SU-DHL-6 (cell line): ENCODE results near the gene OTUD1.

Experiments used
- H2AFZ ChIP-seq: fragments of 200-600 bp; sonication (generic); 2 replicates; pipeline ENCODE4 v1.6.1; 2014; ENCODE audit warnings: low read depth, mild to moderate bottlenecking, moderate library complexity, mixed read lengths, antibody characterized with exemption, low read length; ENCODE audit not compliant: severe bottlenecking
- H3F3A ChIP-seq: fragments of 200-600 bp; shearing (Covaris generic); 2 replicates; pipeline ENCODE4 v1.6.0; 2016; ENCODE audit warnings: antibody characterized with exemption, mild to moderate bottlenecking; ENCODE audit not compliant: insufficient read depth
- H3K27ac ChIP-seq: fragments of 200-600 bp; sonication (generic); 2 replicates; pipeline ENCODE4 v1.5.1; 2016; ENCODE audit warnings: low read depth, mild to moderate bottlenecking, low read length, moderate library complexity, mixed read lengths
- H3K27me3 ChIP-seq: fragments of 200-600 bp; sonication (generic), shearing (Covaris generic); 2 replicates; pipeline ENCODE4 v1.6.0; 2014; ENCODE audit warnings: mild to moderate bottlenecking, low read length
- H3K36me3 ChIP-seq: fragments of 200-600 bp; sonication (generic); 2 replicates; pipeline ENCODE4 v1.6.1; 2014; ENCODE audit warnings: mild to moderate bottlenecking, low read length, mixed read lengths
- H3K4me2 ChIP-seq: fragments of 300-600, 200-600 bp; shearing (Covaris generic), sonication (generic); 2 replicates; pipeline ENCODE4 v1.6.0; 2014; ENCODE audit warnings: low read length, low read depth, mild to moderate bottlenecking; ENCODE audit not compliant: poor library complexity, severe bottlenecking
- H3K4me3 ChIP-seq: fragments of 200-600 bp; sonication (generic); 2 replicates; pipeline ENCODE4 v1.5.1; 2014; ENCODE audit warnings: antibody characterized with exemption, low read length, mild to moderate bottlenecking, mixed read lengths; ENCODE audit not compliant: insufficient read depth, poor library complexity, severe bottlenecking
- H3K79me2 ChIP-seq: fragments of 200-600 bp; sonication (generic); 2 replicates; pipeline ENCODE4 v1.6.1; 2014; ENCODE audit warnings: mild to moderate bottlenecking, low read length, moderate library complexity; ENCODE audit not compliant: insufficient read depth
- H3K9ac ChIP-seq: fragments of 200-600 bp; sonication (generic); 2 replicates; pipeline ENCODE4 v1.7.0; 2014; ENCODE audit warnings: mild to moderate bottlenecking, low read length
- H3K9me2 ChIP-seq: fragments of 200-600 bp; sonication (generic); replicated peaks from 2 replicates; pipeline ENCODE4 v1.6.1; 2014; ENCODE audit warnings: low read length; ENCODE audit not compliant: insufficient read depth
- H3K9me3 ChIP-seq: fragments of 200-600 bp; sonication (generic); 2 replicates; pipeline ENCODE4 v1.6.1; 2014; ENCODE audit warnings: low read length, mixed read lengths; ENCODE audit not compliant: insufficient read depth
- H4K20me1 ChIP-seq: fragments of 200-600 bp; sonication (generic); 2 replicates; pipeline ENCODE4 v1.6.1; 2014; ENCODE audit warnings: low read depth, mild to moderate bottlenecking, antibody characterized with exemption, low read length, moderate library complexity, mixed read lengths
- CTCF ChIP-seq: fragments of 200-600 bp; sonication (generic); IDR thresholded peaks from one replicate; pipeline ENCODE4 v1.5.1; 2017; ENCODE audit warnings: antibody characterized with exemption, mild to moderate bottlenecking, low read length, moderate library complexity; ENCODE audit not compliant: insufficient read depth, poor library complexity, severe bottlenecking
- EZH2phosphoT487 ChIP-seq: fragments of 200-600 bp; sonication (generic), shearing (Covaris generic); conservative IDR thresholded peaks from 2 replicates; pipeline ENCODE4 v1.6.1; 2018; ENCODE audit warnings: mild to moderate bottlenecking, antibody characterized with exemption, low read length, moderate library complexity, mixed read lengths

Gene OTUD1

GRCh38 chr10:23479798-23480473 is 41.1 kb downstream of the OTUD1 start:
- Histone ChIP-seq H3K36me3 (no peaks in the 10 kb centered on the region), H3F3A (no peaks in the 10 kb centered on the region), H3K4me3 (no peak overlapping the region), H3K79me2 (no peaks in the 10 kb centered on the region), H3K27ac (no peak overlapping the region), H2AFZ (no peak overlapping the region), H4K20me1 (no peaks in the 10 kb centered on the region), H3K9ac (no peak overlapping the region), H3K9me2 (no peaks in the 10 kb centered on the region; the same call in 1 of the 2 replicates), H3K9me3 (no peaks in the 10 kb centered on the region), H3K27me3 (no peaks in the 10 kb centered on the region), H3K4me2 (no peak overlapping the region)
- TF ChIP-seq CTCF (no peak), EZH2phosphoT487 (no peak)

- H3K27ac ChIP-seq: no peak overlapping the region
- no peak overlapping the region for H3K4me2 ChIP-seq
- no peak overlapping the region for H2AFZ ChIP-seq
- H3K9me3 ChIP-seq: no peaks in the 10 kb centered on the region
- H3K79me2 ChIP-seq: no peaks in the 10 kb centered on the region
- H3K27me3 ChIP-seq: no peaks in the 10 kb centered on the region
- no peaks in the 10 kb centered on the region for H3F3A ChIP-seq
- H3K9ac ChIP-seq: no peak overlapping the region
- H3K36me3 ChIP-seq: no peaks in the 10 kb centered on the region
- TF ChIP-seq CTCF (no peak), EZH2phosphoT487 (no peak)
- no peak overlapping the region for H3K4me3 ChIP-seq
- no peaks in the 10 kb centered on the region for H3K9me2 ChIP-seq
- H4K20me1 ChIP-seq: no peaks in the 10 kb centered on the region
These were observed 42.6 kb downstream of the OTUD1 start for GRCh38 chr10:23481363-23481961.

- H3K36me3 ChIP-seq: no peaks in the 10 kb centered on the region
- H3K27ac ChIP-seq: no peak overlapping the region
- no peaks in the 10 kb centered on the region for H4K20me1 ChIP-seq
- no peaks in the 10 kb centered on the region for H3K9me2 ChIP-seq
- H3F3A ChIP-seq: no peaks in the 10 kb centered on the region
- no peaks in the 10 kb centered on the region for H3K79me2 ChIP-seq
- H3K9ac ChIP-seq: no peak overlapping the region
- TF ChIP-seq CTCF (no peak), EZH2phosphoT487 (no peak)
- no peak overlapping the region for H2AFZ ChIP-seq
- H3K4me2 ChIP-seq: no peak overlapping the region
- no peak overlapping the region for H3K4me3 ChIP-seq
- H3K27me3 ChIP-seq: no peaks in the 10 kb centered on the region
- H3K9me3 ChIP-seq: no peaks in the 10 kb centered on the region
These were observed 51.2 kb downstream of the OTUD1 start for GRCh38 chr10:23490115-23490514.
